Uterus (tissue), 4 donors: Measurements from ENCODE around the gene APBA3. TPM values are rescaled to one million over a fixed set of nuclear protein-coding genes. Genes with fewer than 3 reads are reported as not detected.

Experiments used
- DNase-seq, 2 donors: peaks; one replicate each; pipeline ENCODE4 v3.0.0-alpha.2; 2019 to 2020
- H3K27ac ChIP-seq, 2 donors: fragments of 200-600 bp; sonication (generic); 1 replicate in 1 of 2; 2 replicates in 1 of 2; pipeline ENCODE4 v1.5.1; 2016 to 2018
- H3K27me3 ChIP-seq, 2 donors: fragments of 200-600 bp; sonication (generic); one replicate each; pipeline ENCODE4 v1.5.1; 2018 to 2019; ENCODE audit warnings: control low read depth in 1 of 2
- H3K36me3 ChIP-seq, 2 donors: fragments of 200-600 bp; sonication (generic); one replicate each; pipeline ENCODE4 v1.5.1; 2019; ENCODE audit warnings: control low read depth in 1 of 2
- H3K4me1 ChIP-seq, 2 donors: fragments of 200-600 bp; sonication (generic); one replicate each; pipeline ENCODE4 v1.5.1; 2018 to 2019; ENCODE audit warnings: control low read depth in 1 of 2
- H3K4me3 ChIP-seq, 2 donors: fragments of 200-600 bp; sonication (generic); 1 replicate in 1 of 2; 2 replicates in 1 of 2; pipeline ENCODE4 v1.5.1; 2018 to 2019; ENCODE audit warnings: mild to moderate bottlenecking in 1 of 2
- H3K9me3 ChIP-seq, 2 donors: fragments of 200-600 bp; sonication (generic); one replicate each; pipeline ENCODE4 v1.5.1; 2019; ENCODE audit warnings: control low read depth in 1 of 2
- CTCF ChIP-seq, 4 experiments: fragments of 200-600 bp in 2 of 4; fragments of 450-650 bp in 2 of 4; sonication (generic) in 2 of 4; IDR thresholded peaks; one replicate each; pipeline ENCODE4 v1.5.1; 2016 to 2019; ENCODE audit warnings: antibody characterized with exemption in 4 of 4, mild to moderate bottlenecking in 2 of 4, moderate library complexity in 1 of 4
- POLR2A ChIP-seq, 2 donors: fragments of 450-650 bp; IDR thresholded peaks; one replicate each; pipeline ENCODE4 v1.6.1; 2016; ENCODE audit warnings: antibody characterized with exemption in 2 of 2, mild to moderate bottlenecking in 1 of 2, moderate library complexity in 1 of 2
- intact Hi-C: fragments of 100-400 bp; cut with DNase I; formaldehyde crosslinking; loops from one replicate; pipeline ENCODE4 v1.15.1; 2023; ENCODE audit warnings: low total_unique reads
- total RNA-seq, 4 donors: library from RNA; depleted of rRNA in 3 of 4; stranded (reverse); fragments of >200 nt in 3 of 4; gene quantifications; one replicate each; pipeline versions ENCODE4 v1.1.0 to v1.2.4, GENCODE V29; 2014 to 2023
- donor health status: DM: yes; HTN: yes; CAD: no.

APBA3 gene
- 10 to 100 TPM; 14.1 to 52.6 (median 27.4) TPM for total RNA-seq

- no peaks in the 10 kb centered on the region for H3K36me3 ChIP-seq
Observed at GRCh38 chr19:3761382-3762129, at the start of gene APBA3. Gene APBA3, minus strand, starts transcription at chr19:3761692. Its CDS starts 1,428 bp downstream, at chr19:3760264.

GRCh38 chr19:3810708-3811355 is 49.3 kb upstream of the APBA3 start:
- no peaks in the 10 kb centered on the region for H3K36me3 ChIP-seq
- no peaks in the 10 kb centered on the region for H3K27me3 ChIP-seq
- H3K4me3 ChIP-seq: no peak overlapping the region
- intact Hi-C loops: no loop called here
- no peaks in the 10 kb centered on the region for H3K4me1 ChIP-seq
- no peak for DNase-seq
- H3K27ac ChIP-seq: no peak overlapping the region
- no peak for TF ChIP-seq CTCF (IDR thresholded peaks at IDR 0.05)
- TF ChIP-seq POLR2A (IDR thresholded peaks at IDR 0.05): no peak
- H3K9me3 ChIP-seq: no peaks in the 10 kb centered on the region

More at GRCh38 chr19:3761382-3762129, at the start of gene APBA3:
- intact Hi-C loops: no loop called here
- no peaks in the 10 kb centered on the region for H3K4me1 ChIP-seq
- peak; percentile 88 to 92 for DNase-seq
- H3K27me3 ChIP-seq: no peaks in the 10 kb centered on the region
- no peaks in the 10 kb centered on the region for H3K9me3 ChIP-seq
- peak within 1 kb of the TSS; percentile 97 for H3K27ac ChIP-seq
- H3K4me3 ChIP-seq: peak within 1 kb of the TSS; percentile 89 to 90
- TF ChIP-seq POLR2A (IDR thresholded peaks at IDR 0.05) (peak in 1 of 2 donors; percentile 78), CTCF (IDR thresholded peaks at IDR 0.05) (peak; percentile 76 to 89 (median 76))

- no peaks in the 10 kb centered on the region for H3K27me3 ChIP-seq
- no peaks in the 10 kb centered on the region for H3K9me3 ChIP-seq
- H3K27ac ChIP-seq: no peak overlapping the region
- H3K4me1 ChIP-seq: no peaks in the 10 kb centered on the region
- no peak for DNase-seq
- intact Hi-C loops: no loop called here
- TF ChIP-seq POLR2A (IDR thresholded peaks at IDR 0.05) (no peak), CTCF (IDR thresholded peaks at IDR 0.05) (no peak)
- H3K4me3 ChIP-seq: no peak overlapping the region
- H3K36me3 ChIP-seq: no peaks in the 10 kb centered on the region
Observed at GRCh38 chr19:3809881-3810707, 48.6 kb upstream of the APBA3 start.

GRCh38 chr19:3808420-3809143 is 47.1 kb upstream of the APBA3 start:
- H3K4me3 ChIP-seq: no peak overlapping the region
- H3K36me3 ChIP-seq: no peaks in the 10 kb centered on the region
- no peak for TF ChIP-seq POLR2A (IDR thresholded peaks at IDR 0.05)
- no peak for TF ChIP-seq CTCF (IDR thresholded peaks at IDR 0.05)
- H3K4me1 ChIP-seq: no peaks in the 10 kb centered on the region
- intact Hi-C loops: no loop called here
- no peaks in the 10 kb centered on the region for H3K9me3 ChIP-seq
- H3K27ac ChIP-seq: no peak overlapping the region
- DNase-seq: no peak
- no peaks in the 10 kb centered on the region for H3K27me3 ChIP-seq
